Upper lobe of left lung (tissue), 6 donors: ENCODE measurements around the gene C1orf198. TPM values are rescaled to one million over a fixed set of nuclear protein-coding genes. Genes with fewer than 3 reads are reported as not detected.

ENCODE experiments used
- ATAC-seq, 2 donors: fragments of 200-7000 bp; cut with Tn5 transposase; one replicate each; pipeline ENCODE4 v1.9.1; 2022; ENCODE audit warnings: mild to moderate bottlenecking in 2 of 2, moderate library complexity in 2 of 2; ENCODE audit not compliant: low FRiP score in 2 of 2
- DNase-seq, 2 donors: peaks; one replicate each; pipeline ENCODE4 v3.0.0-alpha.2; 2019 to 2020
- H3K27ac ChIP-seq, 4 donors: fragments of 200-600 bp; sonication (generic); one replicate each; pipeline ENCODE4 v1.5.1; 2016 to 2019
- H3K27me3 ChIP-seq, 4 donors: fragments of 200-600 bp; sonication (generic); one replicate each; pipeline ENCODE4 v1.5.1; 2017 to 2019
- H3K36me3 ChIP-seq, 4 donors: fragments of 200-600 bp; sonication (generic); one replicate each; pipeline ENCODE4 v1.5.1; 2016 to 2019
- H3K4me1 ChIP-seq, 4 donors: fragments of 200-600 bp; sonication (generic); one replicate each; pipeline ENCODE4 v1.5.1; 2018 to 2019
- H3K4me3 ChIP-seq, 4 donors: fragments of 200-600 bp; sonication (generic); one replicate each; pipeline ENCODE4 v1.5.1; 2017 to 2019; ENCODE audit warnings: mild to moderate bottlenecking in 2 of 4, moderate library complexity in 1 of 4
- H3K9me3 ChIP-seq, 4 donors: fragments of 200-600 bp; sonication (generic); one replicate each; pipeline ENCODE4 v1.5.1; 2018 to 2019
- EP300 ChIP-seq, 4 donors: sonication (generic); formaldehyde crosslinking; IDR thresholded peaks; one replicate each; pipeline ENCODE4 v1.5.1; 2017; ENCODE audit warnings: antibody characterized with exemption in 4 of 4, control low read depth in 2 of 4
- POLR2A ChIP-seq, 4 donors: fragments of 450-650 bp; IDR thresholded peaks; one replicate each; pipeline ENCODE4 v1.5.1; 2016 to 2017; ENCODE audit warnings: antibody characterized with exemption in 4 of 4, mild to moderate bottlenecking in 2 of 4
- POLR2AphosphoS5 ChIP-seq, 2 donors: sonication (generic); formaldehyde crosslinking; IDR thresholded peaks; one replicate each; pipeline ENCODE4 v1.5.1; 2017; ENCODE audit warnings: antibody characterized with exemption in 2 of 2
- WGBS, 2 donors: methylation state at CpG; one replicate each; pipeline ENCODE4 v1.1.5; 2017 to 2018; 5-methylcytosine and 5-hydroxymethylcytosine counted together
- total RNA-seq, 6 donors: library from RNA; depleted of rRNA in 4 of 6; stranded (reverse); fragments of >200 nt in 4 of 6; gene quantifications; one replicate each; pipeline versions ENCODE4 v1.1.0 to v1.2.1, GENCODE V29; 2016 to 2021
- TF ChIP-seq, protein P1 (sequence below), 6 experiments: fragments of 450-650 bp in 4 of 6; fragments of 200-600 bp in 2 of 6; sonication (generic) in 2 of 6; IDR thresholded peaks; one replicate each; pipeline ENCODE4 v1.5.1; 2016 to 2019; ENCODE audit warnings: antibody characterized with exemption in 6 of 6
- donor health status: DM: no; HTN: no; CAD: no; lungs with moderate emphysema.
- donor health status: DM: no; HTN: yes; CAD: no; lungs with severe emphysema.

Gene C1orf198
- total RNA-seq, 6 donors from 2014 or later = 51.3 to 241 (median 125) TPM

DNA sequence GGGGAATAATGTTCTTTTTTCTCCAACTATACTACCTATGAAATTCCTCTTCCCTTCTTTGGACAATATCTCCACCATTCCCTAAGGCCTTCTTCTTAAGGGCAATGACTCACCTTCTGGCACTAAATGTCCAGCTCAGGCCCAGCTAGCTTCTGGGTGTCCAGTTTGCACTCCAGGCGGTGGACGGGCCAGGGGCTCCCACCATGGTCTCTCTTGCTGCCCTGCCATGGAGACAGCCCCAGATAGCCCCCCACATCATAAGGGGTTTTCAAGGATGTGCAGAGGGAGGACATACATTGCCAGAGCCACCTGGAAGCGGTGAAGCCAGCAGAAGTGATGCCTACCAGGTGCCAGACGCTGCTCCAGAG is 43.8 kb downstream of the C1orf198 start:
- no peaks in the 10 kb centered on the region for H3K36me3 ChIP-seq
- no peaks in the 10 kb centered on the region for H3K27me3 ChIP-seq
- H3K9me3 ChIP-seq = no peaks in the 10 kb centered on the region
- WGBS, 2 donors = 85 to 86% methylated on average over 2 to 4 of the region's 4 CpGs
- no peak overlapping the region for H3K4me3 ChIP-seq
- H3K27ac ChIP-seq = peak overlapping the region in 2 of 4 donors; percentile 24 to 61
- ATAC-seq (no peak), DNase-seq (no peak)
- TF ChIP-seq POLR2A (IDR thresholded peaks at IDR 0.05) (no peak), EP300 (IDR thresholded peaks at IDR 0.05) (no peak), POLR2AphosphoS5 (IDR thresholded peaks at IDR 0.05) (no peak)
- TF ChIP-seq, protein P1, sequence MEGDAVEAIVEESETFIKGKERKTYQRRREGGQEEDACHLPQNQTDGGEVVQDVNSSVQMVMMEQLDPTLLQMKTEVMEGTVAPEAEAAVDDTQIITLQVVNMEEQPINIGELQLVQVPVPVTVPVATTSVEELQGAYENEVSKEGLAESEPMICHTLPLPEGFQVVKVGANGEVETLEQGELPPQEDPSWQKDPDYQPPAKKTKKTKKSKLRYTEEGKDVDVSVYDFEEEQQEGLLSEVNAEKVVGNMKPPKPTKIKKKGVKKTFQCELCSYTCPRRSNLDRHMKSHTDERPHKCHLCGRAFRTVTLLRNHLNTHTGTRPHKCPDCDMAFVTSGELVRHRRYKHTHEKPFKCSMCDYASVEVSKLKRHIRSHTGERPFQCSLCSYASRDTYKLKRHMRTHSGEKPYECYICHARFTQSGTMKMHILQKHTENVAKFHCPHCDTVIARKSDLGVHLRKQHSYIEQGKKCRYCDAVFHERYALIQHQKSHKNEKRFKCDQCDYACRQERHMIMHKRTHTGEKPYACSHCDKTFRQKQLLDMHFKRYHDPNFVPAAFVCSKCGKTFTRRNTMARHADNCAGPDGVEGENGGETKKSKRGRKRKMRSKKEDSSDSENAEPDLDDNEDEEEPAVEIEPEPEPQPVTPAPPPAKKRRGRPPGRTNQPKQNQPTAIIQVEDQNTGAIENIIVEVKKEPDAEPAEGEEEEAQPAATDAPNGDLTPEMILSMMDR (IDR thresholded peaks at IDR 0.05) = no peak
- H3K4me1 ChIP-seq = peaks cover 12 to 19% (median 17%) of the 10 kb centered on the region in 4 donors

DNA sequence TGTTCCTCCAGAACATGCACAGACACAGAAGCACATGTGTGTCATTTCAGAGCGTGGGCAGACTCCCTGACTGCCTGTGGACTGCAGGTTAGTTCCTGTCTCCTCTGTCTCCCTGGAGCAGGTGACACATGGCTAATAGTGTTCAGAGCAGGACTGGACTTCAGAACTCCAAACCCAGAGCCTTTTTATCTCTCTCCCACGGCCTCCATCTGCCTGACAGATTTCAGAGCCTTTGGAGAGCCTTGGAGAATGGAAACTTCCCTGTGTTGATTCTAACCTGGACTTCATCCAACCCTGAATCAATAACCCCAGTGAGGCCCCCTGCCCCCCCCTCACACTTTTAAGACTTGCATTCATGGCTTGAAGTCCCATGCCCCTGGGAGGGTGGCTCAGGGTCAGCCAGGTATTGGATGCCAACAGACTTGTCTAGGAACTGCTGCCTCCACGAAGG is 44.4 kb downstream of the C1orf198 start:
- ATAC-seq = no peak
- Histone ChIP-seq H3K4me1 (peaks cover 12 to 19% (median 17%) of the 10 kb centered on the region in 4 donors), H3K36me3 (no peaks in the 10 kb centered on the region), H3K27ac (peak overlapping the region in 1 of 4 donors; percentile 61), H3K4me3 (no peak overlapping the region), H3K9me3 (no peaks in the 10 kb centered on the region), H3K27me3 (no peaks in the 10 kb centered on the region)
- WGBS, 2 donors = 70 to 76% methylated on average over 3 of the region's 3 CpGs
- no peak for DNase-seq
- TF ChIP-seq, protein P1 (IDR thresholded peaks at IDR 0.05) = no peak
- TF ChIP-seq POLR2A (IDR thresholded peaks at IDR 0.05) (no peak), POLR2AphosphoS5 (IDR thresholded peaks at IDR 0.05) (no peak), EP300 (IDR thresholded peaks at IDR 0.05) (no peak)

DNA sequence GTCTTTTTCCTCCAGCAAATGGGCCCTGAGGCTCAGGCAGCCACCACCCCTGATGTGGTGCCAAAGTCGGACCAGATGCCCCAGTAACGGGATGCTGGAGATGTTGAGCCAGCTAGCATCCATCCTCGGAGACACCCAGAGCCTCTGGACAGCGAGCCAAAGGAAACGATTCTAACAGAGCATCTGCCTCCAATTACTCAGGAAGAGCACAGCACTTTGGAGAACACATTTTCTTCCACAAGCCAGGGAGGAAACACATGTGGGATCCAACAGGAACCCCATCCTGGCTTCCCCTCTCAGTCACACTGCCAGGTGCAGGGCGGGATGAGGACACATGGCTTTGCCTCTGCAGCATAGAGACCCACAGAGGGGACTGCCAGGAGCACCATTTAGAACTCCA is 44.9 kb downstream of the C1orf198 start:
- no peaks in the 10 kb centered on the region for H3K9me3 ChIP-seq

DNA sequence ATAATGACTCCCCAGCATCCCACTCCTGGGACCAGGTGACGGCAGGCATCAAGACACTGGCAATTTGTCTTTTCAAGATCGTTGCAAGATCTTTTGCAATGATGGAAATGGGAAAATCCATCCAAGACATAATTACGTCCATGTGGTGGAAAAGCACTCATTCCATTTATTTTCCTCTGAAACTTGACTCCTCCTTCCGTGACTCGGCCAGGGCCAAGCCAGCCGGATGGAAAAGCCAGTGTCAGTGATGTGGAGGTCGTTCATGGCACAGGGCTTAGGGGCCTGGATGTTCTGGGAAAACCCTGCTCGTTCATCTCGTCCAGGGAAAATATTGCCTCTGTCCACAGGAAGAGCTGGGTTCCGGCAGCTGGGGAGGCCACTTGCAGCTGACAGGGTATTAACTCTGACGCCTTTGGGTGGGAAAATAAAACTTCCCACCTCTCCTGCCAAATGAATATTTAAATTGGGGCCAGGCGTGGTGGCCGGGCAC is 46.2 kb downstream of the C1orf198 start:
- no peaks in the 10 kb centered on the region for H3K9me3 ChIP-seq
- H3K4me1 ChIP-seq = peaks cover 12 to 18% (median 15%) of the 10 kb centered on the region in 4 donors
- 77 to 78% methylated on average over 13 of the region's 13 CpGs for WGBS, 2 donors
- TF ChIP-seq EP300 (IDR thresholded peaks at IDR 0.05) = no peak
- TF ChIP-seq POLR2A (IDR thresholded peaks at IDR 0.05) = no peak
- TF ChIP-seq POLR2AphosphoS5 (IDR thresholded peaks at IDR 0.05) = no peak
- TF ChIP-seq, protein P1 (IDR thresholded peaks at IDR 0.05) = no peak
- H3K27ac ChIP-seq = no peak overlapping the region
- H3K4me3 ChIP-seq = no peak overlapping the region
- no peaks in the 10 kb centered on the region for H3K27me3 ChIP-seq
- no peak for DNase-seq
- ATAC-seq = peak in 1 of 2 donors; percentile 62
- no peaks in the 10 kb centered on the region for H3K36me3 ChIP-seq

More for the DNA sequence above, 44.9 kb downstream of the C1orf198 start:
- Histone ChIP-seq H3K36me3 (no peaks in the 10 kb centered on the region), H3K4me1 (peaks cover 12 to 19% (median 17%) of the 10 kb centered on the region in 4 donors), H3K4me3 (no peak overlapping the region), H3K27me3 (no peaks in the 10 kb centered on the region), H3K27ac (no peak overlapping the region)
- 33 to 72% methylated on average over 3 to 6 of the region's 6 CpGs for WGBS, 2 donors
- TF ChIP-seq POLR2AphosphoS5 (IDR thresholded peaks at IDR 0.05) = no peak
- ATAC-seq (peak in 1 of 2 donors; percentile 42), DNase-seq (no peak)

DNA sequence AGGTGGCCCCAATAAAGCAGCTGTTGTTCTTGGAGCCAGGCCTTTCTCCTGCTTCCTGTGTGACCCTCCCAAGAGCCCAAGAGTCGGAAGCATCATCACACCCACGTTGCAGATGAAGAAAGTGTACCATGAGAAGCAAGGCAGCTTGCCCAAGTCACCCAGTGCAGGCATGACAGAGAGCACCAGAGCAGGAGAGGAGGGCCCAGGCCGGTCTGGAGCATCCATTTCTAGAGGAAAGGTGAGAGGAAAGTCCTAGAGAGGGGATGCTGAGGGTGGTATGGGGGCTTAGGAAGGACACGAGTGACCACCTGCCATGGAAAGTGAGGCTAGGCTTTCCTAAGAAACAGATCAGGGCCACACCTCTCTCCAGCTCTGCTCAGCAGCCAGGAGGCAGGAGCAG is 47.0 kb downstream of the C1orf198 start:
- H3K27me3 ChIP-seq = no peaks in the 10 kb centered on the region
- H3K27ac ChIP-seq = no peak overlapping the region
- no peaks in the 10 kb centered on the region for H3K9me3 ChIP-seq
- 79 to 82% methylated on average over 4 of the region's 4 CpGs for WGBS, 2 donors
- TF ChIP-seq POLR2A (IDR thresholded peaks at IDR 0.05) (no peak), EP300 (IDR thresholded peaks at IDR 0.05) (no peak), POLR2AphosphoS5 (IDR thresholded peaks at IDR 0.05) (no peak)
- TF ChIP-seq, protein P1 (IDR thresholded peaks at IDR 0.05) = no peak
- no peaks in the 10 kb centered on the region for H3K36me3 ChIP-seq
- H3K4me1 ChIP-seq = peaks cover 12 to 18% (median 14%) of the 10 kb centered on the region in 4 donors
- no peak for DNase-seq
- no peak overlapping the region for H3K4me3 ChIP-seq
- no peak for ATAC-seq
